IMR-90 (cell line): ENCODE measurements around the gene DMP1. TPM values are rescaled to one million over a fixed set of nuclear protein-coding genes. Genes with fewer than 3 reads are reported as not detected.

ENCODE experiments used
- ATAC-seq: fragments of 200-7000 bp; cut with Tn5 transposase; 2 replicates; pipeline ENCODE4 v1.9.1; 2020; ENCODE audit warnings: low read depth, mild to moderate bottlenecking, moderate library complexity
- BruUV-seq: library from RNA; stranded (reverse); fragments of 400-500 nt; replicated peaks from 2 replicates; lab custom pipeline; 2021; lab: Mats Ljungman, UMichigan
- CTCF ChIA-PET: fragments of 300-600 bp; formaldehyde crosslinking; extraction: SDS; loops from one replicate; lab custom pipeline; 2021; ENCODE audit warnings: antibody characterized with exemption; lab: Yijun Ruan, JAX
- POLR2A ChIA-PET: fragments of 300-600 bp; sonication (Branson Sonifier 250); formaldehyde crosslinking; loops from one replicate; lab custom pipeline; 2022; ENCODE audit warnings: antibody characterized with exemption; ENCODE audit not compliant: unreplicated experiment; lab: Charles Lee
- DNase-seq: peaks from one replicate; pipeline ENCODE4 v3.0.0; 2013
- H2AFZ ChIP-seq: replicated peaks from 2 replicates; pipeline ENCODE3; 2013; ENCODE audit warnings: low read length, mild to moderate bottlenecking; ENCODE audit not compliant: poor library complexity
- H2AK5ac ChIP-seq: 2 replicates; pipeline ENCODE4 v1.6.1; 2013; ENCODE audit warnings: low read depth, low read length, inconsistent platforms
- H2AK9ac ChIP-seq: replicated peaks from 2 replicates; pipeline ENCODE3; 2013; ENCODE audit warnings: mild to moderate bottlenecking, low read depth, low read length, moderate library complexity; ENCODE audit not compliant: poor library complexity
- H2BK120ac ChIP-seq: 2 replicates; pipeline ENCODE4 v1.6.1; 2013; ENCODE audit warnings: low read depth, low read length, inconsistent platforms
- H2BK15ac ChIP-seq: 3 replicates; pipeline ENCODE4 v1.6.1; 2013; ENCODE audit warnings: low read depth, low read length, inconsistent platforms
- H2BK20ac ChIP-seq: 2 replicates; pipeline ENCODE4 v1.6.1; 2013; ENCODE audit warnings: low read depth, mild to moderate bottlenecking, inconsistent platforms, low read length, moderate library complexity
- H2BK5ac ChIP-seq: 2 replicates; pipeline ENCODE4 v1.6.1; 2013; ENCODE audit warnings: mild to moderate bottlenecking, low read depth, low read length, inconsistent platforms; ENCODE audit not compliant: poor library complexity, severe bottlenecking
- H3K14ac ChIP-seq: replicated peaks from 2 replicates; pipeline ENCODE4 v1.6.1; 2013; ENCODE audit warnings: low read depth, low read length, inconsistent platforms
- H3K18ac ChIP-seq: 2 replicates; pipeline ENCODE4 v1.6.1; 2013; ENCODE audit warnings: low read depth, low read length, control low read depth
- H3K23ac ChIP-seq: 2 replicates; pipeline ENCODE4 v1.6.1; 2013; ENCODE audit warnings: low read depth, low read length, inconsistent platforms
- H3K27ac ChIP-seq: 2 replicates; pipeline ENCODE4 v1.5.1; 2013; ENCODE audit warnings: mild to moderate bottlenecking, control low read depth, low read length; ENCODE audit not compliant: insufficient read depth
- H3K27me3 ChIP-seq: 2 replicates; pipeline ENCODE4 v1.6.1; 2013; ENCODE audit warnings: low read length; ENCODE audit not compliant: control insufficient read depth, insufficient read depth
- H3K36me3 ChIP-seq: 2 replicates; pipeline ENCODE4 v1.6.1; 2013; ENCODE audit warnings: low read length, mixed read lengths; ENCODE audit not compliant: control insufficient read depth, insufficient read depth
- H3K4ac ChIP-seq: 2 replicates; pipeline ENCODE4 v1.6.1; 2013; ENCODE audit warnings: low read depth, low read length, inconsistent platforms
- H3K4me1 ChIP-seq: 2 replicates; pipeline ENCODE4 v1.6.1; 2013; ENCODE audit warnings: low read length, mixed read lengths; ENCODE audit not compliant: control insufficient read depth, insufficient read depth
- H3K4me2 ChIP-seq: 2 replicates; pipeline ENCODE4 v1.6.1; 2013; ENCODE audit warnings: low read depth, mild to moderate bottlenecking, control low read depth, low read length, moderate library complexity
- H3K4me3 ChIP-seq: 2 replicates; pipeline ENCODE4 v1.5.1; 2013; ENCODE audit warnings: low read depth, mild to moderate bottlenecking, control low read depth, low read length, moderate library complexity; ENCODE audit not compliant: insufficient read depth
- H3K56ac ChIP-seq: 2 replicates; pipeline ENCODE4 v1.6.1; 2013; ENCODE audit warnings: low read length, inconsistent platforms; ENCODE audit not compliant: insufficient read depth; ENCODE audit errors: extremely low read depth
- H3K79me1 ChIP-seq, 2 experiments: 2 replicates each; pipeline ENCODE4 v1.6.1; 2013; ENCODE audit warnings: low read length in 2 of 2, inconsistent platforms in 1 of 2, low read depth in 1 of 2
- H3K9ac ChIP-seq: 2 replicates; pipeline ENCODE4 v1.6.1; 2013; ENCODE audit warnings: low read depth, low read length, control low read depth
- H3K9me1 ChIP-seq: 2 replicates; pipeline ENCODE4 v1.6.1; 2013; ENCODE audit warnings: low read length, inconsistent platforms; ENCODE audit not compliant: insufficient read depth
- H3K9me3 ChIP-seq: 2 replicates; pipeline ENCODE4 v1.6.1; 2013; ENCODE audit warnings: low read length; ENCODE audit not compliant: control insufficient read depth, insufficient read depth
- H4K20me1 ChIP-seq: 2 replicates; pipeline ENCODE4 v1.6.1; 2013; ENCODE audit warnings: low read length, inconsistent platforms; ENCODE audit not compliant: insufficient read depth
- H4K5ac ChIP-seq: 2 replicates; pipeline ENCODE4 v1.6.1; 2013; ENCODE audit warnings: mild to moderate bottlenecking, low read depth, low read length, control low read depth
- H4K8ac ChIP-seq, 2 experiments: 2 replicates each; pipeline ENCODE4 v1.6.1; 2013; ENCODE audit warnings: low read depth in 2 of 2, low read length in 2 of 2, control low read depth in 1 of 2, inconsistent platforms in 1 of 2
- H4K91ac ChIP-seq: 2 replicates; pipeline ENCODE4 v1.6.1; 2013; ENCODE audit warnings: low read depth, low read length, inconsistent platforms; ENCODE audit not compliant: insufficient read depth
- CEBPB ChIP-seq: IDR thresholded peaks from 2 replicates; pipeline ENCODE4 v1.6.1; 2012; ENCODE audit warnings: low read depth, low read length, improper control_type of control experiment
- CTCF ChIP-seq: conservative IDR thresholded peaks from 2 replicates; pipeline ENCODE4 v1.5.1; 2012; ENCODE audit warnings: mild to moderate bottlenecking, low read depth, low read length, improper control_type of control experiment
- RCOR1 ChIP-seq: IDR thresholded peaks from 2 replicates; pipeline ENCODE4 v1.6.1; 2012; ENCODE audit warnings: mild to moderate bottlenecking, low read length, improper control_type of control experiment; ENCODE audit not compliant: insufficient replicate concordance
- RFX5 ChIP-seq: IDR thresholded peaks from 2 replicates; pipeline ENCODE4 v1.8.0; 2012; ENCODE audit warnings: low read depth, mild to moderate bottlenecking, low read length, moderate library complexity
- USF2 ChIP-seq: fragments of 150-350 bp; IDR thresholded peaks from 2 replicates; pipeline ENCODE4 v1.6.1; 2017; ENCODE audit warnings: mild to moderate bottlenecking, antibody characterized with exemption, low read length, low read depth
- WGBS, 2 experiments: methylation state at CpG; one replicate each; pipeline versions ENCODE4 v1.1.5 to v1.1.7; 2013; ENCODE audit warnings: missing lambda C conversion rate in 2 of 2; ENCODE audit not compliant: insufficient read length in 1 of 2; ENCODE audit errors: extremely low coverage in 2 of 2; 5-methylcytosine and 5-hydroxymethylcytosine counted together
- dilution Hi-C: fragments of 300-500 bp; cut with HindIII; formaldehyde crosslinking; loops from one replicate; pipeline ENCODE4 v1.14.3; 2018; ENCODE audit warnings: low sequenced_read_pairs; ENCODE audit not compliant: unreplicated experiment
- in situ Hi-C: fragments of 300-500 bp; cut with MboI; formaldehyde crosslinking; loops from 3 replicates; pipeline ENCODE4 v1.14.3; 2019; ENCODE audit warnings: low sequenced_read_pairs, inconsistent platforms, mixed read lengths
- intact Hi-C: fragments of 100-400 bp; cut with micrococcal nuclease; formaldehyde crosslinking; loops from 2 replicates; pipeline ENCODE4 v1.10.0; 2022
- polyA plus RNA-seq, 3 experiments: library from polyadenylated mRNA; depleted of rRNA; stranded (reverse); fragments of >200 nt; gene quantifications; 2 replicates each; pipeline ENCODE4 v1.2.3, GENCODE V29; 2012; ENCODE audit warnings: low replicate concordance in 1 of 3
- total RNA-seq: library from RNA; depleted of rRNA; stranded (reverse); fragments of >200 nt; gene quantifications from 2 replicates; pipeline ENCODE4 v1.2.3, GENCODE V29; 2012
- TF ChIP-seq, protein P1 (sequence below): fragments of 150-350 bp; IDR thresholded peaks from 2 replicates; pipeline ENCODE4 v1.6.1; 2016; ENCODE audit warnings: low read depth, mild to moderate bottlenecking, low read length, moderate library complexity, borderline replicate concordance

The DMP1 gene
- total and polyA plus RNA-seq, 2 of the 4 experiments (the other 2 are of a cell fraction), result not detected

GRCh38 chr4:87633243-87633642 lies 16.8 kb upstream of the DMP1 start:
- no peak overlapping the region for H2AK9ac ChIP-seq
- no peak overlapping the region for H2AFZ ChIP-seq
- WGBS, 2 experiments, result no CpG with 5 or more reads among the region's 2 CpGs
- no peak overlapping the region for H2BK20ac ChIP-seq
- H3K4me3 ChIP-seq, result no peak overlapping the region
- no peak overlapping the region for H3K56ac ChIP-seq
- dilution Hi-C loops, result no loop called here
- no peak overlapping the region for H3K14ac ChIP-seq
- ATAC-seq (no peak), DNase-seq (peak; percentile 3)
- no peaks in the 10 kb centered on the region for H3K4me1 ChIP-seq
- H3K18ac ChIP-seq, result no peak overlapping the region
- no peaks in the 10 kb centered on the region for H4K20me1 ChIP-seq
- ChIA-PET POLR2A (no interaction called here), CTCF (no interaction called here)
- H3K4me2 ChIP-seq, result no peak overlapping the region
- no TSS peak for BruUV-seq
- H3K9me3 ChIP-seq, result no peaks in the 10 kb centered on the region
- H3K27me3 ChIP-seq, result no peaks in the 10 kb centered on the region
- no peak overlapping the region for H3K4ac ChIP-seq
- no peak overlapping the region for H2AK5ac ChIP-seq
- no peak overlapping the region for H3K23ac ChIP-seq
- TF ChIP-seq CTCF (no peak), CEBPB (no peak), RCOR1 (no peak), RFX5 (no peak), USF2 (no peak)
- TF ChIP-seq, protein P1, sequence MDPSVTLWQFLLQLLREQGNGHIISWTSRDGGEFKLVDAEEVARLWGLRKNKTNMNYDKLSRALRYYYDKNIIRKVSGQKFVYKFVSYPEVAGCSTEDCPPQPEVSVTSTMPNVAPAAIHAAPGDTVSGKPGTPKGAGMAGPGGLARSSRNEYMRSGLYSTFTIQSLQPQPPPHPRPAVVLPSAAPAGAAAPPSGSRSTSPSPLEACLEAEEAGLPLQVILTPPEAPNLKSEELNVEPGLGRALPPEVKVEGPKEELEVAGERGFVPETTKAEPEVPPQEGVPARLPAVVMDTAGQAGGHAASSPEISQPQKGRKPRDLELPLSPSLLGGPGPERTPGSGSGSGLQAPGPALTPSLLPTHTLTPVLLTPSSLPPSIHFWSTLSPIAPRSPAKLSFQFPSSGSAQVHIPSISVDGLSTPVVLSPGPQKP, result no peak
- no peak overlapping the region for H2BK5ac ChIP-seq
- H3K79me1 ChIP-seq, result no peaks in the 10 kb centered on the region
- in situ Hi-C loops, result no loop called here
- no peaks in the 10 kb centered on the region for H3K36me3 ChIP-seq
- no peak overlapping the region for H4K91ac ChIP-seq
- no peak overlapping the region for H4K5ac ChIP-seq
- H3K9me1 ChIP-seq, result no peaks in the 10 kb centered on the region
- H2BK15ac ChIP-seq, result no peak overlapping the region
- H4K8ac ChIP-seq, result no peak overlapping the region
- H3K27ac ChIP-seq, result no peak overlapping the region
- intact Hi-C loops, result no loop called here
- no peak overlapping the region for H2BK120ac ChIP-seq
- H3K9ac ChIP-seq, result no peak overlapping the region
